ENCODE measurements around the gene ACYP2. TPM values are rescaled to one million over a fixed set of nuclear protein-coding genes. Genes with fewer than 3 reads are reported as not detected.
"Not testable (repeated sequence)": the region's sequence is repeated elsewhere in the genome, so short reads cannot be mapped to it uniquely, and the experiment has no call there.

Gene ACYP2
- total RNA-seq, 1 donor, result 19.4 TPM

DNA sequence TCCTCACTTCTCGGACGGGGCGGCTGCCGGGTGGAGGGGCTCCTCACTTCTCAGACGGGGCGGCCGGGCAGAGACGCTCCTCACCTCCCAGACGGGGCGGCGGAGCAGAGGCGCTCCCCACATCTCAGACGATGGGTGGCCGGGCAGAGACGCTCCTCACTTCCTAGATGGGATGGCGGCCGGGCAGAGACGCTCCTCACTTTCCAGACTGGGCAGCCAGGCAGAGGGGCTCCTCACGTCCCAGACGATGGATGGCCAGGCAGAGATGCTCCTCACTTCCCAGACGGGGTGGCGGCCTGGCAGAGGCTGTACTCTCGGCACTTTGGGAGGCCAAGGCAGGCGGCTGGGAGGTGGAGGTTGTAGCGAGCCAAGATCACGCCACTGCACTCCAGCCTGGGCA, 19.3 kb upstream of the ACYP2 start:
- not testable (repeated sequence) for DNase-seq (ENCODE audit: low read depth in 2 of 3, low spot score in 2 of 3)

DNA sequence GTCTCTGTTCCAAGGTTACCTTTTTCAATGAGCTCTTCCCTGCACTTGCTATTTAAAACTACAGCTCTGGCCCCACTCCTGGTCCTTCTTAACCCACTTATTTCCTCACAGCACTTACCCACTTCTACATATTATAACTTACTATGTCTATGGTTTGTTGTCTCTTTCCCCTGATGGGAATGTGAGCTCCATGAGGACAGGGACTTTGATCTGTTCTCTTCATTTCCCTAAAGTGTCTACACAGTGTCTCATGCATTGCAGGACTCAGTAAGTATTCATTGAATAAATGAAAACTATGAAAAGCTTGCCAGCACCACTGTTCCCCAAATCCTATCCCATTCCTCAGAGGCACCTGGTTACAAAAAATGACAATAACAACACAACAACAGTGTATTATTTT, 18.3 kb upstream of the ACYP2 start:
- DNase-seq (ENCODE audit: low read depth in 2 of 3, low spot score in 2 of 3), result no peak

DNA sequence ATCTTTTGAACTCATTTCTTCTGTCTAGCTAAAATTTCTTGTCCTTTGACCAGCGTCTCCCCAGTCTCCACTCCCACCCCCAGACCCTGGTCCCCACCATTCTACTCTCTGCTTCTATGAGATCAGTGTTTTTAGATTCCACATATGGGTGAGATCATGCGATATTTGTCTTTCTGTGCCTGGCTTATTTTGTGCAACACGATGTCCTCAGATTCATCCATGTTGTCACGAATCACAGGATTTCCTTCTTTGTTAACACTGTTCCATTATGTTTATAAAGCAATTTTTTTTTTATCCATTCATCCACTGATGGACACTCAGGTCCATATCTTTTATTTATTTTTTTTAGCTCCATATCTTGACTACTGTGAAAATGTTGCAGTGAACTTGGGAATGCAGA, 16.0 kb upstream of the ACYP2 start:
- DNase-seq (ENCODE audit: low read depth in 2 of 3, low spot score in 2 of 3), result no peak

DNA sequence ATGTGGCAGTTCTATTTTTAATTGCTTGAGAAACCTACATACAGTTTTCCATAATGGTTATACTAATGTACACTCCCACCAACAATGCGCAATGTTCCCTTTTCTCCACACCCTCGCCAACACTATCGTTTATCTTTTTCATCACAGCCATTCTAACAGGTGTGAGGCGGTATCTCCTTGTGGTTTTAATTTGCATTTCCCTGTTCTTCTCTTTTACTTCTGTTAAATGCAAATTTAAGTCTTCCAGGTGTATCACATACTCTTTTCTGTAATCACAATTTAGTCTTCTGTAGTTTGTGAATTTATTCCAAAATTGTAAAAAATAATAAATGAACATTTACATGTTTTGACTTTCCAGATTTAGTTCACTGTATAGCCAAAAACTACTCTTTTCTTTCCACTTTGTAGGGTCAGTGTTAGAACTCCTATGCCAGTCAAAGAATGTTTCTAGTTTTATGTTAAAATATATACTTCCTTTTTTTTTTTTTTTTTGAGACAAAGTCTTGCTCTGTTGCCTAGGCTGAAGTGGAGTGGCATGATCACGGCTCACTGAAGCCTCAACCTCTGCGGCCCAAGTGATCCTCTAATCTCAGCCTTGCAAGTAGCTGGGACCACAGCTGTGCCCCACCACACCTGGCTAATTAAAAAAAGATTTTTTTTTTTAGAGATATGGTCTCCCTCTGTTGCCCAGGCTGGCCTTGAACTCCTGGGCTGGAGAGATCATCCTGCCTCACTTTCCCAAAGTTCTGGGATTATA, 15.4 kb upstream of the ACYP2 start:
- DNase-seq (ENCODE audit: low read depth in 2 of 3, low spot score in 2 of 3), result no peak

DNA sequence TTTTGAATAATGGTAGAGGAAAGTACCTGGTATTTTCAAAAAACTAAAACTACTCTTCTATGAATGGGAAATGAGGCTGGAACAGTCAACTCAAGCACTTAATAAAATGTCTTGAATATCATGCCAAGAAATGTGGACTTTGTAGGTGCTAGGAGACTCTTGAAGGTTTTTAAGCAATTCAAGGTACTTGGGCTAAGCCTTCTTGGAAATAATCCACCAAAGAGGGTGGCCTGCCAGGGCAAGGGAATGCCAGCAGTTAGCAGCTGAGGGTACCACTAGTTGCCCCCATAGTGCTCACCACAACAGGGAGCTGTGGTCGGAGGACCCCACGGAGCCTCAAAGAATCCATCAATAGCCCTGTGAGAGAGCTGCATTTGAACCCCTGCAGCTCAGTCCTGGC, 14.6 kb upstream of the ACYP2 start:
- no peak for DNase-seq (ENCODE audit: low read depth in 2 of 3, low spot score in 2 of 3)

DNA sequence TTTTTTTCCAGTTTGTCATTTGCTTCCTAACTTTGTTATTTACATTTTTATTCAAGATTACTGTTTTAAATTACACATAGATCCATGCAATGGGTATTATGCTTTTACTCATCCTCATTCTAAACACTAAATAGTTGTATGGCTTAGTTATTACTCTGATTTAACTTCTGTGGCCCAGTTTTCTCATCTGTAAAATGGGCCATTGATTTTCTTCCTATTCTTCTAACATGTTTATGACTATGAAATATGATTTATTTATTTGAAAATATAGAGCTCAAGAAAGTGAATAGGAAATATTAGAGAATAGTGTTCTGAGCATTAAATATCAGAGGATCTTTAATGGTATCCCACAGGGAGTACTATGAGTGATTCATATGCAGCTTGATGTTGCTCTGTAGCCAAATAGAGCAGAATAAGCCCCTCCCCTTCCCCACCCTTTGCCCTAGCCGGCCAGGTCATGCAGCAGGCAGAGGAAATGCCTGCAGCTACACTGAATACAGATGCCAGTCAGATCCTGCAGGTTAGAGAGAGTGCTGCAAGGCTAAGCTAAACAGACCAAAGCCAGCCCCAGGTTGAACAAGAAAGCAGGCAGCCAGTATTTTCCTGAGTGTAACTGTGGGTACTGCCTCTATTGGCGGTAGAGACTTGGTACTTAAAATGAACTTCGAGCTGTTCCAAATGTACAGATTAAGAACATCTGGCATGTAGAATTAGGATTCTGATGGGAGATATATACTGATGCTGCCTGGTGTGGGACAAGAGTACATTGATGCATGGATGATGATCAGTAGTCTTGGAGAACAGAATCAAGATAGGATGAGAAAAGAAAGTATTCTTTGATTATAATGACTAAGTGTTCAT, 11.7 kb upstream of the ACYP2 start:
- DNase-seq (ENCODE audit: low read depth in 2 of 3, low spot score in 2 of 3), result peak in 2 of 3 donors; percentile 73 to 89

DNA sequence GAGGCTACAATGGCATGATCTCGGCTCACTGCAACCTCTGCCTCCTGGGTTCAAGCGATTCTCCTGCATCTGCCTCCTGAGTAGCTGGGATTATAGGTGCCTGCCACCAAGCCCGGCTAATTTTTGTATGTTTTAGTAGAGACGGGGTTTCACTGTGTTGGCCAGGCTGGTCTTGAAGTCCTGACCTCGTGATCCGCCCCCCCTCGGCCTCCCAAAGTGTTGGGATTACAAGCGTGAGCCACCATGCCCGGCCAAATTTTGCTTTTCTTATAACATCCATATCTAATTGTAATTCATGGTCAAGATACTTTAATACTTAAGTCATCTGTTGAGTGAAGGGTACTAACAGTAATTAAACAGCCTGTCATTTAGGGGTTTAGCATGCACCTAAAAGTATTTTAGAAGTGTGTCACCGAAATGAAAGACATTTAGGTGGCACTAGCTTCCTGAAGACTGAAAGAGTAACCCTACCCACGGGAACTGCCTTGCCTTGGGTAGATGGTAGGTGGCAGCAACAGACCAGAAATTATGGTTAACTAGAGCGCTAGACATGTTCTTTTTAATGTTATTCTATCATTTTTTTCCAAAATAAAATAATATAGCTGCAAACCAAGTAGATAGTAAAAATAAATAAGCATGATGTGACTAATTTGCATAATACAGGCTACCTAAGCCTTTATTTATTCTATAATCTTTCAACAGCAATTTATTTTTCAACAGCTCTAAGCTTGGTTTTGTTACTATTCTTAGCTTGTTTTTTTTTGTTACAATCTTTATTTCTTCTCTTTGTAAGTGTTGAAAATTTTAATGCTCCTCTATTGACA, 8.6 kb upstream of the ACYP2 start:
- peak; percentile 14 to 81 (median 57) for DNase-seq (ENCODE audit: low read depth in 2 of 3, low spot score in 2 of 3)

DNA sequence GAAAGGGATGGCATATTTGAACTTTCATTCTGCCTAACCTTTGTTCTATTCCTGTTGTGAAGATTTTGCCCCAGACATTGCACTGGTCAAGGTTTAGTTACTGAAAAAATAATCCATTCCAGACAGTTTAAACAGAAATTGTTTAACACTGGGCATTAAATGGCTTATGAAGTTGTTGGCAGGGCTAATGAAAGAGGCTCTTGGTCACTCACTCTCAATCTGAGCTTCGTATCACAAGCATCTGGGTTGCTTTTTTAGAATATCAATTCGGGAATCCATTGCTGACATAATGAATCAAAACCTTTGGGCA, 8.0 kb upstream of the ACYP2 start:
- DNase-seq (ENCODE audit: low read depth in 2 of 3, low spot score in 2 of 3), result no peak

DNA sequence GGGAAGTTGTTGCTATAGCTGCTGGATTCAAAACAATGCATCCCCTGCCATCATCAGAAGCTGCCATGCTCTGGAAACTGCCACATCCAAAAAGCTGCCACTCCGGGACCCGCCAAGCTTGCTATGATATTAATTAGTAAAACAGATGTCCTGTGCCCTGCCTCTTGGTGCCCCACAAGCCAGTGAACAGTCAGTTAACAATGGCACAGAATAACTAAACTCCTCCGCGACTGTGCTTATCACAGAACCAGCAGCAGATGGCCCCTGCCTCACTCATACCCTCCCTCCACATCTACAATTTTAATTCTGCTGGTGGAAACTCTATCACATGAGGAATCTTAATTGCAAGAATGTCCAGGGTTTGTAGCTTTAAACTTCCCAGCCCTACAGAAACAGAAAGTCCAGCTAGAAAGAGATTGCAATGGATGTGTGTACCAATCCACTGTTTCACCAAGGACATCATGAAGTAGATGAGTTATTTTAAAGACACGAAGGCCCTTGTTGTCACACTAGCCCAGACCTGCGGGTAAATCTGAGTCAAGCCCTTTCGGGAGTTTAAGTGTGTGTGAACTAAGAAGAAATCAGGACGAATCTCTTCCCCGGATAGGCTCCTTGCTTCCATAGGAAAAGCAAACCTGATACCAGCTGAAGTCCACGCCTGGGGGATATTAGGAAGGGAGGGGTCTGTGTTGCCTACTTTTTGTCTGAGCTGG, 7.4 kb upstream of the ACYP2 start:
- no peak for DNase-seq (ENCODE audit: low read depth in 2 of 3, low spot score in 2 of 3)

DNA sequence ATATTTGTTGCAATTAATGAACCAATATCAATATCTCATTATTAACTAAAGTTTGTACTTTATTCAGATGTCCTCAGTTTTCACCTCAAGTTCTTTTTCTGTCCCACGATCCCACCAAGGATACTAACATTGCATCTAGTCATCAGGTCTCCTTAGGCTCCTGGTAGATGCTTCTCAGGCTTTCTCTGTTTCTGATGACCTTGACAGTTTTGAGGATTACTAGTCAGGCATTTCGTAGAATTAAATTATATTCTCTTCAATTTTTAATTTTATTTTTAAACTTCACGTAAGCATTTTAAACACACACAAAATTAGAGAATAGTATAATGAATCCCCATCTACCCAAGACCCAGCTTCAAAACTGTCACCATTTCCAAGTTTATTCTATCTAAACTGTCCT, 5.6 kb upstream of the ACYP2 start:
- no peak for DNase-seq (ENCODE audit: low read depth in 2 of 3, low spot score in 2 of 3)

DNA sequence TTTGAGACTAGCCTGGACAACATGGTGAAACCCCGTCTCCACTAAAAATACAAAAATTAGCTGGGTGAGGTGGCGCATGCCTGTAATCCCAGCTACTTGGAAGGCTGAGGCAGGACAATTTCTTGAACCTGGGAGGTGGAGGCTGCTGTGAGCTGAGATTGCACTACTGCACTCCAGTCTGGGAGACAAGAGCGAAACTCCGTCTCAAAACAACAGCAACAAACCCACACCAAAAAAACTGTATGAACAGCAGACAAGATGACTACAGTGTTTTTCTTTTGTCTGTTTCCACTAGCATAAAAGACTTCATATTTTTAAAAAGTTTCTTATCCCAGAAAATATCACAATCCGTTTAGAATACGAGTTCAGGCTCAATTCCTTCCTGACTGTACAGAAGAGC, 936 bp upstream of the ACYP2 start:
- DNase-seq (ENCODE audit: low read depth in 2 of 3, low spot score in 2 of 3), result not testable (repeated sequence)

DNA sequence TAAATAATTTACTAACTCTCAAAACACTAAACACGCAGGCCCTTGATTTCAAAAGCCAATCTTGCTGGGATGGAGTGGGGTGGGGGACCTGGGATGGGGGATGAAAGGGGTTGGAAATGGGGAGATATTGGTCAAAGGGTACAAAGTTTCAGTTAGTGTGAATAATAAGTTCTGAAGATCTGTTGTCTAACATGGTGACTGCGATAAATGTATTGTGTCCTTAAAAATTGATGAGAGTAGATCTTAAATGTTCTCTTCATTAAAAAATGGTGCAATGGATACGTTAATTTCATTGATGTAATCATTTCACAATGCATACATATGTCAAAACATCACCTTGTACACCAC, 505 bp upstream of the ACYP2 start:
- DNase-seq (ENCODE audit: low read depth in 2 of 3, low spot score in 2 of 3), result no peak

DNA sequence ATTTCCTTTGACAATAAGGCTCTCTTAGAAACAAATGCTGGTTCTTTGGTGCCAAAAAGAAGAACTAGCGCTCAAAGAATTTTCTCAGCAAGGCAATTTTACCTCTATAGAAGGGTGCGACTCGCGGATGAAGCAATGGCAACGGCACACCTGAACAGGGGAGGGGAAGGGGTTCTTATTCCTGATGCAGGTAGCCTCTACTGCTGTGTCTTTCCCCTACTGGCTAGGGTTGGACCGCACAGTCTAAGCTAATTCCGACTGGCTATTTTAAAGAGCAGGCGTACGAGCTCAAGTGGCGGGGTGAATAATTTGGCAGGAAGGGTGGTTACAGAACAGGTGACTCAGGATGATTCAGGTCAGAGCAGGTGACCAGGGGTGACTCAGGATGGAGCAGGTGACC, 1.2 kb downstream of the ACYP2 start:
- DNase-seq (ENCODE audit: low read depth in 2 of 3, low spot score in 2 of 3), result not testable (repeated sequence)

DNA sequence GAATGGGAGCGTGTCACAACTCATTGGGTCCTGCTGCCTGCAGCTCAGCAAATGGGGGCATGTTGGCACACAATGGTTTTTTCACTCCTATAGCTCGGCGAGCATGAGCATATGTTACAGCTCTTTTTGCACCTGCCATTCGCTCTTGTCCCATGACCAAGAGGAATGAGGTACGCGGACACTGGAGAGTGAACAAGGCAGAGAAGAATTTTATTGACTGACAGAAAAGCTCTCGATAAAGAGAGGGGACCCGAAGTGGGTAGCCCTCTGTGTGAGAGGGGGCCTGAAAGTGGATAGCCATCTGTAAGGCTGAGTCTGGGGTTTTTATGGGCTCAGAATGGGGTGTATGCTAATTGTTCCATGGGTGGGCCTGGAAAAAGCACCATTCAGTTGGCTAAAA, 5.5 kb downstream of the ACYP2 start:
- DNase-seq (ENCODE audit: low read depth in 2 of 3, low spot score in 2 of 3), result no peak

DNA sequence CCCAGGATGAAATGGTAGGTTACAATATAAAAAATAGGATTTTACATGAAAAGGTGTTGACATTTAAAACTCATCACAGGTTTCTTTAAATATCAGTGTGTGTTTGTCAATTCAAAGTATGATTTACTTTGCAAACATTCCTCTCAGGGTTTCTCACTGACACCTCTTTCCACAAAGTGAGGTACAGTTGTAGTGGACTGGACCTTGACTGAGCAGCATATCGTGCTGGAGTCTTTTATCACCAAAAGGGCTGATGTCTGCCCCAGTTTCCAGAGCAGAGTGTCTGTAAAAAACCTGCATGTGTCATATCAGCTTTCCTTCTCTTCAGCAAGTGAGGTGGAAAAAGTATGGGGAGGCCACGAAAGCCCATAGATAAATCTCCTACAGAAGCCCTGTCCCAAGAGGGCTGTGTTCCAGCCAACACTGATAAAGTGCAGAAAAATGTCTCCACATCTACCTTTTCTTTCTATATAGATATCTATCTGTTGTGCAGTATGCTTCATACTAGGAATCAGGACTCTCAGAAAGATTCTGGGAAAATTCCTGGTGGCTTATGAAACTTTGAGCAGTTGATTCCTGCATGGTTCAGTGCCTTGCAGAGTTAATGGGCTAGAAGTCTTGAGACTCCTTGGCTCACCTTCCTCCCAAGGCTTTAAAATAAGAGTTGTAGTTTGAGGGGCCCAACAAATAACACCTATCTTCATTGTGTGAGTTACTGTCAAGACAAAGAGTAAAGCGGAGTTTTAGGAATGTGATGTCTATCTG, 6.9 kb downstream of the ACYP2 start:
- DNase-seq (ENCODE audit: low read depth in 2 of 3, low spot score in 2 of 3), result no peak

DNA sequence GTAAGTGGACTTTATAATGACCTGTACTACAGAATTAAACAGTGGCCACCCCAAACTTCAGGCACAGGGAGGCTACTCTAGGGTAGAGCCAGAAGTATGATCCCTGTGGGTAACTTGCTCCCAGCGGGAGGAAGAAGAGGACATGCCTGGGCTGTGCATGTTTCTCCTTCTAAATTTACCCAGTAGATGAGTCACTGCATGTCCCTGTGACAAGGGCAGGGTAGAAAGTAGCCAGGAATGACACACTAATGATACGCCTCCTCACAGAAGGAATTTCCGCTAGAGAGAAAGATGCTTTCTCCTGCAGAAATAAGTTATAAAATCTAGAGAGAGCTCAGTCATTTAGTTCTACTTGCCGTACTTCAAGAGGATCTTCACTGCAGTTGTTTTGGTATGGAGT, 7.5 kb downstream of the ACYP2 start:
- DNase-seq (ENCODE audit: low read depth in 2 of 3, low spot score in 2 of 3), result no peak

DNA sequence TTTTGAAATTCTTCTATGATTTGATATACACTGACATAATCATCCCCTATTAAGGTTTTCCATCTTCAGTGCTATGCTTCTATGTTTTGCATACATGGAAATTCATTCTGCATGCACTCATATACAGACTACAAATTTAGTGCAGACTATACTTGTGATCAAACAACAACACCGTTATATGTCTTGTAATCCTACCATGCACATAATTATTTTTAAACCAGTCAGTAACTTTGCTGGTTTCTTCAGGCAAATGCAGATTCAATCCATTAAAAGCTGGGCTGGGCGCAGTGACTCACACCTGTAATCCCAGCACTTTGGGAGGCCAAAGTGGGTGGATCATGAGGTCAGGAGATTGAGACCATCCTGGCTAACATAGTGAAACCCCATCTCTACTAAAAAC, 11.8 kb downstream of the ACYP2 start:
- not testable (repeated sequence) for DNase-seq (ENCODE audit: low read depth in 2 of 3, low spot score in 2 of 3)

DNA sequence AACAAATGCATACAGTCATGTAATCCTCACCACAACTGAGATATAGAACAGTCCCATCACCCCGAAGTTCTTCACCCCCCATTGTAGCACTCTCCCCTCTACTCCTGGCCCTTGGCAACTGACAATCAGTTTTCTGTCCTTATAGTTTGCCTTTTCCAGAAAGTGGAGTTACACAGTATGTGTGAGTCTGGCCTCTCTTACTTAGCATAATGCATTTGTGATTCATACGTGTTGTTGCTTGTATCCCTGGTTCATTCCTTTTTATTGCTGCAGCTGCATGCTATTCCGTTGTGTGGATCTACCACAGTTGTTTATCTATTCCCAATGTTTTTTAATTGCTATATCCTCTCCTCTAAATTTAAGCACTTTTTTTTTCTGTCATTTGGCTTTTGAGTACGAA, 17.6 kb downstream of the ACYP2 start:
- no peak for DNase-seq (ENCODE audit: low read depth in 2 of 3, low spot score in 2 of 3)

DNA sequence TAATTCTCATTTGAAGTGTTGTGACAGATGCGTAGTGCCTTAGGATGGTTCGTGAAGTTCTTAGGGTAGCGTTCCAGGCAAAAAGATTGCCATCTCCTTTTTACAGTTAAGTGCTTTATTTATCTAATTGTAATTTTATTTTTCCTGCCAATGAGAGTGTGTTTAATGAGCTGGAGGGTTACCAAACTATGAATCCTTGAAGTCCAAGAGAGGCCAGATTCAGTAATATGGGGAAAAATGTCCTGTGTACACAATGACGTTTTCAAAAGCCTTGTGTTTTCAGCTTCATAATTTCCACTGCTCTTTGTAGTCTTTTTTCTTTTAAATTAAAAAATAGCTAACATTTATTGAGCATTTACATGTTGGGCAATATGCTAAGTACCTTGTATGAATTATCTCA, 23.8 kb downstream of the ACYP2 start:
- DNase-seq (ENCODE audit: low read depth in 2 of 3, low spot score in 2 of 3), result no peak

DNA sequence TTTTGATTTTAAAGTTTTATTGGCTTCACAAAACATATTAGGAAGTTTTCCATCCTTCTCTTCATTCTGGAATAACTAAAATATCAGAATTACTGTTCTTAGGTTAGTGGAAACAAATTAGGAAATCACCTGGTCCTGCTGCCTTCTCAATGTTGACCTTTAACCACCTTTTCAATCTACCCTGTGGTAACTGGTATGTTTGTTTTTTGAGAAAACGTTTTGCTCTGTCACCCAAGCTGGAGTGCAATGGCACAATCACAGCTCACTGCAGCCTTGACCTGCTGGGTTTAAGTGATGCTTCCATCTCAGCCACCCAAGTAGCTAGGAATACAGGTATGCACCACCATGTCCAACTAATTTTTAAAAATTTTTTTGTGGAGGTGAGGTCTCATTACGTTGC, 28.4 kb downstream of the ACYP2 start:
- no peak for DNase-seq (ENCODE audit: low read depth in 2 of 3, low spot score in 2 of 3)
